GM18505 (cell line): ENCODE results near the gene AGAP1.

Source experiments
- ATAC-seq: cut with Tn5 transposase; IDR thresholded peaks from one replicate; pipeline ENCODE4 v1.9.1; 2021; ENCODE audit not compliant: unreplicated experiment
- POLR2A ChIP-seq: IDR thresholded peaks from 4 replicates; pipeline ENCODE4 v1.6.1; 2011; ENCODE audit warnings: borderline replicate concordance; ENCODE audit not compliant: insufficient read depth, insufficient read length; ENCODE audit errors: extremely low read depth

Gene AGAP1

DNA sequence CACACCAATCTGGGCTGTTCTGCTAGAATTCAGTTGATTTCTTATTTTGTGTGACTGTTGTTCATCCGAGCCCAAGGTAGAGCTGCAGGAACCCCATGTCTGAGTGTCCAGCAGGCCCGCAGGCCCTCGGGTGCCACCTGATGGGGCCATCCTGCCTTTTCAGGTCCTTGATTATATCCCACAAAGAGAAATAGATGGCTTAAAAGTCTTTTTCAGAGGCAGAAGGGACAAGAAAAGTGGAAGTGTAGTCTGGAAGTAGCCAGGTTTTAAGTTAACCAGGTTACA lies 52.2 kb downstream of the AGAP1 start:
- no peak for ATAC-seq
- TF ChIP-seq POLR2A, result no peak

DNA sequence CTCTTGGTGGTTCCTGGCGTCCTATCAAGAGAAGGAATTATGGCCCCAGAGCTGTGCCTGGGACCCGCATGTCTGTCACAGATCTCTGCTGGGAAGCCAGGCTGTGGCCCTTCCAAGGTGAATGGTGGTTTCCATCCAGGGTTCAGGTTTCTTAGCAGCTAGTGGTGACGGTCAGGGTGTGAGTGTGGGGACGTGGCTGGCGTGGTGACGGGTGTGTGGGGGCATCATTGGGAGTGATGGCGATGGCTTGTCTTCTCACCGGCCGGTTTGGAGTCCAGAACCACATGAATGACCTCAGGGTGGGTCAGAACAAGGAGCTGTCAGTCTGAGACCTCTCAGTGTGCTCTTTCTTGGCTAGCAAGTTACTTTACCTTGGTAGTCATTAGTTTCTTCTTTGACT lies 52.6 kb downstream of the AGAP1 start:
- no peak for TF ChIP-seq POLR2A

GRCh38 chr2:235549735-235550377 lies 56.0 kb downstream of the AGAP1 start:
- ATAC-seq, result no peak
- no peak for TF ChIP-seq POLR2A

More for the DNA sequence above, 52.6 kb downstream of the AGAP1 start:
- ATAC-seq, result no peak

DNA sequence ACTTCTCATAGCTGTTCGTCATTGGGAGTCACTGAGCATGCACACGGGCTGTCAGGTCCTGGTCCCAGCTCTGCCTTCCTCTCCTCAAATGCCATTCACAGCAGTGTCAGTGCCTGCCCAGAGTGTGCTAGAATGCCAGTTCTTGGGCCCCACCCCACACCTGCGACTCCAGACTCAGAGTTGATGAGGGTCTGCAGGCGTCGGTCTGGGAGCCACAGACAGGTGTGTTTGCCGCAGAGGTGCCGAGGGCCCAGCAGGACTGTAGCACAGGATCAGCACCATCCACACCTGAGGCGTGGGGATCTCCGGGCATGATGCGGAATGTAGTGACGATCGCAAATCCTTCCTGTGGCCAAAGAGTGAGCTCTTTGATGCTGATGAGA lies 56.5 kb downstream of the AGAP1 start:
- ATAC-seq, result no peak
- no peak for TF ChIP-seq POLR2A

GRCh38 chr2:235550946-235551345 lies 57.1 kb downstream of the AGAP1 start:
- TF ChIP-seq POLR2A, result no peak

DNA sequence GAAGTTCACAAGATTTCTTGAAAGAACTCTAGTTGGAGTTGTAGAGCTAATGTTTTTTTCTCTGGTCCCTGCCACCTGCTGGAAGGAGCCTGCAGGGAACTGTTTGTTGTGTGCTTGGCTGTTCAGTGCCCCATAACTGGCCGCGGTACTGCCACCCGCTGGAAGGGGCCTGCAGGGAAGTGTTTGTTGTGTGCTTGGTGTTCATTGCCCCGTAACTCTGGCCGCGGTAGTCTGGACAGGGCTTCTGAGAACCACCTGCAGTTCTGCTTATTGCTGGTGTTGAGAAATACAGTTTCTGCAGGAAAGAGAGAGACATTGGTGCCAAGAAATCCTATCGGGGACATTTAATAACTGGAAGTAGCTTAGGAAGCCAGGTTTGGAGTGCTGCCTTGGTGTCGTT lies 58.1 kb downstream of the AGAP1 start:
- TF ChIP-seq POLR2A, result no peak
- no peak for ATAC-seq

More at GRCh38 chr2:235550946-235551345, 57.1 kb downstream of the AGAP1 start:
- no peak for ATAC-seq

DNA sequence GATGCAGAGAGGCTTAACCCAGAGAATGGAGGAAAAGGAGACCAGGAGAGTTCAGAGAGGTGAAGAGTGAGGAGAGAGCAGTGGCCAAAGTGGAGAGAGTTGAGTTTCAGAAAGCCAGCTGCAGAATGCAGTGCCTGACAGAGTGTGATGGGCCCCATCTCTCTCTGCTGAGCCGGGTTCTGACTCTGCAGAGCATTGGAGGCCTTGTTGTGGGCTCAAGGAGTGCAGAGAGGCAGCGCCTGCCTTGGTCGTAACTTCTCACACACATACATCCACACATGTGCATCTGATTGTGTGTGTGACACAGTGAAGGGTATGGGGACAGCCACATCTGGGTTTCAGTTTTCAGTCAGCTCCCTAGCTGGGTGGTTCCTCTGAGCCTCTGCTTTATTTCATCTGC lies 58.8 kb downstream of the AGAP1 start:
- no peak for TF ChIP-seq POLR2A
- ATAC-seq, result no peak

DNA sequence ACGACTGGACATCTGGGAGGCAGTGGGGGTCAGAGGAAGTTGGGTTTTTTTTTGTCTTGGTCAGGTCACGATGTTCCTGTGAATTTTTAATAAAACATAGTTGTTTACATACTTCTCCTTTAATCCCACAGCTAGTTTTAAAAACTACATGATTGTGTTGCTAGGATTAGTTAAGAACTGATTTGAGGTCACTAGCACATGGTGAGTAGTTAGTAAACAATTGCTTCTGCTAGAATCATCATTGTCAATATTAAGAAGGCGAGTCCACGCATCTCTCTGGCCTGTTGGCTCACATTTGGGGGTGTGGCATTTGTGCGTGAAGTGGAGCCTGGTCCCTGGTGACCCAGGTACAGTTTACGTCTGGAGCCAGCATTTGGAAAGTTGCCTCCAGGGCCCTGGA lies 59.4 kb downstream of the AGAP1 start:
- ATAC-seq, result no peak
- TF ChIP-seq POLR2A, result no peak

GRCh38 chr2:235553696-235554100 lies 59.9 kb downstream of the AGAP1 start:
- no peak for ATAC-seq
- no peak for TF ChIP-seq POLR2A

DNA sequence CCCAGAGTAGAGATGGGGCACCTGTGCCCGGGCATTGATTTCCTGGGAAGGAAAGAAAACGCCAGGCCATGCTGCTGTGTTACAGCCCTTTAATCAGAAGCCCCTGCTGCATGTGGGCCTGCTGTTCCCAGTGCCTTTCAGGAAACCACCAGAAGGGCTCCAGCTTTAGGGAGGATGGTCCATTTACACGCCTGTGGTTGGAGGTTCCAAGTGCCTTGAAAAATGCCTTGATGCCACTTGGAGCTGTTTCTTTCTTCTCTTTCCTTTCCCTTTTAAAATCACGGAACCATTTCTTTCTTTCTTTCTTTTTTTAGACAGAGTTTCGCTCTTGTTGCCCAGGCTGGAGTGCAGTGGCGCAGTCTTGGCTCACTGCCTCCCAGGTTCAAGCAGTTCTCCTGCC lies 60.5 kb downstream of the AGAP1 start:
- no peak for ATAC-seq
- no peak for TF ChIP-seq POLR2A

DNA sequence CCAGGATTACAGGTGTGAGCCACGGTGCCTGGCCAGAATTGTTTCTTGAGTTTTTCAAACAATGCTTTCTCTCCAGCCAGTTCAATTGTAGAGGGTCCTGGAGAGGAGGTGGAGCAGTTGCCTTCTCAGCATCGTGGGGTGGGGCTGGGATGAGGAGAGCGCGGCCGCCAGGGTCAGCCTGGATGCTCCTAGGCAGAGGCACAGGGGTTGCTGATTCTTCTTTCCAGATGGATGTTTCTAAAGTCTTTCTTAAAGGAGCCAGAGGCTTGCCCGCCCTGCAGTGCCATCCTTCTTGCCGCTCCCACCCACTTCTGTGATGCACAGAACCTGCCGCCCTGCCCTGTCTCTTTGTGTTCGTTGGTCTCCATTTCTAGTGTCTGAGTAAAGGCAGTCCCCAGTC lies 61.1 kb downstream of the AGAP1 start:
- ATAC-seq, result no peak

DNA sequence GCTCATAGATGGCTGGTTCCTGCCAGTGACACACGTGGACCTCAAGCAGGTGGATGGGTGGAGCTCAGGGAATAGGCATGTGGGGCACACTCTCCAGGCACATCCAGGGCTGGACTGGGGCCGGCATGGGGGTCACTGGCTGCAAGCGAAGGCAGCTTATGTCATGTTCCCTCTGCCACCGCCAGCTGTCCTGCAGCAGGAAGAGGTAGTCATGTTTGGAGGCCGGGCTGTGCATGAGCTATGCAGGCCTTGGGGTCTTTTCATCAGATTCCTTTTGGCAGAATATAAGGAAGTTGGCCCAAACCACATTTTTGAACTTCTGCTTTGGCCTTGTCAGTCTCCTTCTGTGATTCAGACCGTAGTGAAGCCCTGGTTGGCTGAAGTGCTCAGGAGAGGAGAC lies 61.5 kb downstream of the AGAP1 start:
- no peak for TF ChIP-seq POLR2A
- no peak for ATAC-seq

More for the DNA sequence above, 61.1 kb downstream of the AGAP1 start:
- no peak for TF ChIP-seq POLR2A

DNA sequence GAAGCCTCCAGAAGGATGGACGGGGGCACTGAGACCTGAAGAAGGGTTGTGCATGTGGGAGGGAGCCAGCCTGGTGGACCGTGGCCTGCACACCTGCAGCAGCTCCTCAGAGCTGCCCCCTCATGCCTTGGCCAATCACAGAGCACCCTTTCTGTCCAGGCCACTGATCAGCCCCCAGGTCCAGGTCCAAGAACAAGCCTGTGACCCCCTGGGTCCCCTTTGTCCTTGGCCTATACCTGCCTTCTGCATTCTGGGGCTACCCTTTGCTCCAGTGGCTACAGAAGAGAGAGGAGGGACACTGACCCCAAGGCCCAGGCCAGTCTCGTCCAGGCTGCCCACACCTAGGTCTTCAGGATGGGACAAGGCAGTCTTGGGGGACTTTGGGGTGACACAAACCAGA lies 62.2 kb downstream of the AGAP1 start:
- TF ChIP-seq POLR2A, result no peak
- ATAC-seq, result no peak

DNA sequence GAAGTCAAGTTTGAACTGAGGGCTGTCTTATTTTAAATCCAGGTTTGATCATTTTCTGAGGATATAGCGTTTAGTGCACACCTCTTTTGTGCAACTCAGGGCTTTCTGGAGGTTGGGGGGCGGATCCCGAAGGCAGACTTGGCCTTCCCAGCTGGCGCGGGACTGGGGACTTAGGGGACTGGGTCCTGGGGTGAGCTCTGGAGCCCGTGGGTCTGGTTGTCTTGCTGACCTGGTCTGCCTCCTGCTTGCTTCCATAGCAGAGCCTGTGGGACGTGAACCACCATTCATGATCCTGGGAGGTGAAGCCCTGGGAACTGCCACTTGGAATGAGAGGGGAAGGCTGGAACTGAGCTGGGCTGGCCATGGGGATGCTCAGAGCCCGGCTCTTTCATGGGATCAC lies 63.1 kb downstream of the AGAP1 start:
- TF ChIP-seq POLR2A, result no peak

GRCh38 chr2:235557903-235558302 lies 64.1 kb downstream of the AGAP1 start:
- no peak for ATAC-seq
- TF ChIP-seq POLR2A, result no peak

More for the DNA sequence above, 63.1 kb downstream of the AGAP1 start:
- no peak for ATAC-seq
